ENCODE results near the gene VLDLR. TPM values are rescaled to one million over a fixed set of nuclear protein-coding genes. Genes with fewer than 3 reads are reported as not detected.

VLDLR gene
- total RNA-seq, 1 experiment from 2014 or later, result 2.1 TPM

- BruUV-seq (replicated peaks), result no TSS peak
- ChIA-PET CTCF (no interaction called here), POLR2A (no interaction called here)
- no peak overlapping the region for H3K27ac ChIP-seq (ENCODE audit: low read length)
- ATAC-seq (no peak), DNase-seq (ENCODE audit: low read depth, low spot score) (no peak)
- intact Hi-C loops (cut with micrococcal nuclease; ENCODE audit: unreplicated experiment) (no loop called here), in situ Hi-C loops (cut with HindIII; ENCODE audit: low pct_unique_long_range_greater_than_20kb, low sequenced_read_pairs) (no loop called here)
- no peak for TF ChIP-seq TCF7L2 (IDR thresholded peaks at IDR 0.05; ENCODE audit: low read depth, low read length)
- no peak for TF ChIP-seq CTCF (IDR thresholded peaks at IDR 0.05)
- TF ChIP-seq REST (IDR thresholded peaks at IDR 0.05; ENCODE audit: insufficient read depth in 1 of 2, low read depth in 2 of 2, low read length in 1 of 2), result no peak
- TF ChIP-seq POLR2AphosphoS5 (IDR thresholded peaks at IDR 0.05; ENCODE audit: low read depth, low read length), result no peak
- TF ChIP-seq SIN3A (IDR thresholded peaks at IDR 0.05; ENCODE audit: borderline replicate concordance, insufficient read depth, low read depth, low read length), result no peak
- no peaks in the 10 kb centered on the region for H3K27me3 ChIP-seq (ENCODE audit: control insufficient read depth, insufficient read depth, low read length)
- H3K36me3 ChIP-seq (ENCODE audit: control insufficient read depth, insufficient read depth, low read length), result no peaks in the 10 kb centered on the region
- no peaks in the 10 kb centered on the region for H3K9me3 ChIP-seq (ENCODE audit: control insufficient read depth, insufficient read depth, low read depth, low read length)
- H3K4me3 ChIP-seq (ENCODE audit: low read depth in 2 of 2, low read length in 2 of 2), result no peak overlapping the region
- no peaks in the 10 kb centered on the region for H3K4me1 ChIP-seq (ENCODE audit: control insufficient read depth, insufficient read depth, low read length)
These were observed 13.2 kb downstream of the VLDLR start for GRCh38 chr9:2634818-2635217.

- ATAC-seq (no peak), DNase-seq (ENCODE audit: low read depth, low spot score) (no peak)
- H3K4me1 ChIP-seq (ENCODE audit: control insufficient read depth, insufficient read depth, low read length), result no peaks in the 10 kb centered on the region
- TF ChIP-seq CTCF (IDR thresholded peaks at IDR 0.05) (no peak), TCF7L2 (IDR thresholded peaks at IDR 0.05; ENCODE audit: low read depth, low read length) (no peak), POLR2AphosphoS5 (IDR thresholded peaks at IDR 0.05; ENCODE audit: low read depth, low read length) (no peak), REST (IDR thresholded peaks at IDR 0.05; ENCODE audit: insufficient read depth in 1 of 2, low read depth in 2 of 2, low read length in 1 of 2) (no peak), SIN3A (IDR thresholded peaks at IDR 0.05; ENCODE audit: borderline replicate concordance, insufficient read depth, low read depth, low read length) (no peak)
- in situ Hi-C loops (cut with HindIII; ENCODE audit: low pct_unique_long_range_greater_than_20kb, low sequenced_read_pairs), result no loop called here
- no peaks in the 10 kb centered on the region for H3K27me3 ChIP-seq (ENCODE audit: control insufficient read depth, insufficient read depth, low read length)
- no peaks in the 10 kb centered on the region for H3K36me3 ChIP-seq (ENCODE audit: control insufficient read depth, insufficient read depth, low read length)
- BruUV-seq (replicated peaks), result no TSS peak
- ChIA-PET POLR2A (no interaction called here), CTCF (no interaction called here)
- H3K9me3 ChIP-seq (ENCODE audit: control insufficient read depth, insufficient read depth, low read depth, low read length), result no peaks in the 10 kb centered on the region
- intact Hi-C loops (cut with micrococcal nuclease; ENCODE audit: unreplicated experiment), result no loop called here
- H3K27ac ChIP-seq (ENCODE audit: low read length), result no peak overlapping the region
- no peak overlapping the region for H3K4me3 ChIP-seq (ENCODE audit: low read depth in 2 of 2, low read length in 2 of 2)
These were observed 14.3 kb downstream of the VLDLR start for GRCh38 chr9:2635922-2636321.
